Breast epithelium (tissue), 4 donors: ENCODE results near the gene ABCC4. TPM values are rescaled to one million over a fixed set of nuclear protein-coding genes. Genes with fewer than 3 reads are reported as not detected.

Source experiments
- DNase-seq, 2 donors: peaks; one replicate each; pipeline ENCODE4 v3.0.0-alpha.2; 2019; ENCODE audit warnings: low spot score in 2 of 2
- H3K27ac ChIP-seq, 2 donors: fragments of 200-600 bp; sonication (generic) in 1 of 2; one replicate each; pipeline ENCODE4 v1.5.1; 2016 to 2019; ENCODE audit warnings: mild to moderate bottlenecking in 1 of 2
- H3K27me3 ChIP-seq, 2 donors: fragments of 200-600 bp; sonication (generic) in 1 of 2; one replicate each; pipeline versions ENCODE4 v1.5.1 to v1.6.0; 2017 to 2019; ENCODE audit warnings: control low read depth in 1 of 2, mild to moderate bottlenecking in 1 of 2
- H3K36me3 ChIP-seq: fragments of 200-600 bp; one replicate; pipeline ENCODE4 v1.5.1; 2019
- H3K4me1 ChIP-seq, 2 donors: fragments of 200-600 bp; sonication (generic); one replicate each; pipeline ENCODE4 v1.5.1; 2016 to 2019; ENCODE audit warnings: control low read depth in 1 of 2
- H3K4me3 ChIP-seq, 3 donors: fragments of 200-600 bp; sonication (generic); 1 replicate in 2 of 3; 2 replicates in 1 of 3; pipeline ENCODE4 v1.5.1; 2016 to 2019; ENCODE audit warnings: mild to moderate bottlenecking in 3 of 3, moderate library complexity in 2 of 3
- H3K9me3 ChIP-seq, 2 donors: fragments of 200-600 bp; sonication (generic) in 1 of 2; one replicate each; pipeline ENCODE4 v1.5.1; 2016 to 2019; ENCODE audit warnings: control low read depth in 1 of 2
- CTCF ChIP-seq, 3 donors: fragments of 450-650 bp; IDR thresholded peaks; one replicate each; pipeline ENCODE4 v1.5.1; 2016 to 2017; ENCODE audit warnings: antibody characterized with exemption in 3 of 3, mild to moderate bottlenecking in 3 of 3, moderate library complexity in 3 of 3
- POLR2A ChIP-seq: fragments of 450-650 bp; IDR thresholded peaks from one replicate; pipeline ENCODE4 v1.6.1; 2016; ENCODE audit warnings: antibody characterized with exemption, mild to moderate bottlenecking, moderate library complexity
- POLR2AphosphoS5 ChIP-seq, 3 donors: sonication (generic); formaldehyde crosslinking; IDR thresholded peaks; one replicate each; pipeline ENCODE4 v1.6.1; 2017; ENCODE audit warnings: antibody characterized with exemption in 3 of 3
- intact Hi-C: fragments of 100-400 bp; cut with DNase I; formaldehyde crosslinking; loops from one replicate; pipeline ENCODE4 v1.15.1; 2023; ENCODE audit warnings: low total_unique reads
- total RNA-seq, 3 donors: library from RNA; depleted of rRNA; stranded (reverse); fragments of >200 nt; gene quantifications; one replicate each; pipeline ENCODE4 v1.1.0, GENCODE V29; 2016

The ABCC4 gene
- total RNA-seq, 3 donors from 2014 or later, result 4.1 to 6.2 (median 4.5) TPM

- H3K4me1 ChIP-seq, result no peaks in the 10 kb centered on the region
- no peak overlapping the region for H3K27ac ChIP-seq
- peaks cover 0 to 6% of the 10 kb centered on the region in 2 donors for H3K27me3 ChIP-seq
- H3K4me3 ChIP-seq, result no peak overlapping the region
- no peaks in the 10 kb centered on the region for H3K36me3 ChIP-seq
- no peak for DNase-seq
- H3K9me3 ChIP-seq, result no peaks in the 10 kb centered on the region
- intact Hi-C loops, result no loop called here
- TF ChIP-seq POLR2AphosphoS5 (IDR thresholded peaks at IDR 0.05), result no peak
- TF ChIP-seq CTCF (IDR thresholded peaks at IDR 0.05), result no peak
- no peak for TF ChIP-seq POLR2A
These were observed 65.3 kb downstream of the ABCC4 start for GRCh38 chr13:95235974-95236373.

DNA sequence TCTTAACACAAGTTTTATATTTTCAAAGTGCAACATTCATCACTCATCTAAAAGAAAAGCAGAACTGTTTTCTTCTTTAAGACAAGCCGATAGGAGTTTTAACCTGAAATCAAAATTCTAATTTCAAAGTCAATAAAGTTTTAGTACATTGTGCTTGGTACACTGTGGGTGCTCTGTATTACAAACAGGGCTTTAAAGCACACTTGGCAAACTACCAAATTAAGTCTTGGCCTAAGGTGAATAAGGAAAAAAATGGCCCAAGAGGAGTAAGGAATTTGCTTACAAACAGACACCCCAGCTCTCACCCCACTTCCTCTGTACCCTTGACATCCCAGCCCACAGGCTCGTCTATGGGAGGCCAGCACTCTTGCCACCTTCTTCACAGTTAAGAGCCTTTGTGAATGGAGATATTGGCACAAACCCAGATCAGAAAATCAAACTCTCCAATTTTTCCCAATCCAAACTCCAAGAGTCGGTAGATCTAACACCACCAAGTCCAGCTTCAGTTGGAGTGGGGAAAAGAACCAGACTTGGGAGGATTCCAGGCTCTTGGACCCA, 66.0 kb downstream of the ABCC4 start:
- no peak for DNase-seq
- Histone ChIP-seq H3K4me3 (no peak overlapping the region), H3K9me3 (no peaks in the 10 kb centered on the region), H3K36me3 (no peaks in the 10 kb centered on the region), H3K4me1 (no peaks in the 10 kb centered on the region), H3K27me3 (peaks cover 0 to 6% of the 10 kb centered on the region in 2 donors), H3K27ac (no peak overlapping the region)
- intact Hi-C loops, result no loop called here
- no peak for TF ChIP-seq CTCF (IDR thresholded peaks at IDR 0.05)
- no peak for TF ChIP-seq POLR2AphosphoS5 (IDR thresholded peaks at IDR 0.05)
- TF ChIP-seq POLR2A, result no peak

GRCh38 chr13:95234242-95234641, 67.0 kb downstream of the ABCC4 start:
- H3K9me3 ChIP-seq, result no peaks in the 10 kb centered on the region
- peaks cover 0 to 6% of the 10 kb centered on the region in 2 donors for H3K27me3 ChIP-seq
- no peak overlapping the region for H3K4me3 ChIP-seq
- intact Hi-C loops, result no loop called here
- TF ChIP-seq POLR2A (no peak), POLR2AphosphoS5 (IDR thresholded peaks at IDR 0.05) (no peak), CTCF (IDR thresholded peaks at IDR 0.05) (no peak)
- H3K27ac ChIP-seq, result no peak overlapping the region
- DNase-seq, result no peak
- H3K4me1 ChIP-seq, result no peaks in the 10 kb centered on the region
- no peaks in the 10 kb centered on the region for H3K36me3 ChIP-seq

DNA sequence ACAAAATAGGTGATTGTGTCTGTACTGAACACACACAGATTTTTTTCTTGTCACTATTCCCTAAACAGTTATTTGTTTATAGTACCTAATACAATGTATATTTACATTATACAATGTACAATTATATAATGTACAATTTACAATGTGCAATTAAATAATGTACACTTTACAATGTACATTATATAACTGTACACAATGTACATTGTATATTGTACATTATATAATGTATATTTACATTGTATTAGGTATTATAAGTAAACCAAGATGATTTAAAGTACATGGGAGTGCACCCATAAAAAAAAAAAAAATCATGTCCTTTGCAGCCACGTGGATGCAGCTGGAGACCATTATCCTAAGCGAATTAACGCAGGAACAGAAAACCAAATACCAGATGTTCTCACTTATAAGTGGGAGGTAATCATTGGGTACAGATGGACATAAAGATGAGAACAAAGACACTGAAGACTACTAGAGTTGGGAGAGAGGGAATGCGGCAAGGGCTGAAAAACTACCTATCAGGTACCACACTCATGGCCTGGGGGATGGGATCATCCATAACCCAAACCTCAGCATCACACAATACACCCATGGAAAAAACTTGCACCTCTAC, 68.1 kb downstream of the ABCC4 start:
- Histone ChIP-seq H3K27ac (no peak overlapping the region), H3K4me1 (no peaks in the 10 kb centered on the region), H3K27me3 (peaks cover 0 to 6% of the 10 kb centered on the region in 2 donors), H3K9me3 (no peaks in the 10 kb centered on the region), H3K4me3 (no peak overlapping the region), H3K36me3 (no peaks in the 10 kb centered on the region)
- TF ChIP-seq CTCF (IDR thresholded peaks at IDR 0.05) (no peak), POLR2A (no peak), POLR2AphosphoS5 (IDR thresholded peaks at IDR 0.05) (no peak)
- no peak for DNase-seq
- intact Hi-C loops, result no loop called here

DNA sequence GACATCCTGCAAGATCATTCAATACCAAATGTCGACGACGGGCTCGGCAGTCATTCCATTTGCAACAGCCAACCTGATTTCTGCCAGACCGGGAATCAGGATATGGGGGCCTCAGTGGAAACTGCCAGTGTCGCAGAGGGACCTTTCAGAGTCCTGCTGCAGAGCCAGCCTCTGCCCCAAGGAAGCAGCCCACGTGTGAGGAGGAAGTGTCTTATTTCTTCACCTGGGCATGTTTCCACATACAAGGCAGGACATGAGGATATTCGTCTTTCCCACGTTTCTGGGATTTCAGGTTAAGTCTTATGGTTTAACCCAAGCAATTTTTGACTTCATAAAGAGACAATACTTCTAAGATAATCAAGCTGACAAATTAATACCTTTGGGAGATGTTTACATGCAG, 69.9 kb downstream of the ABCC4 start:
- TF ChIP-seq POLR2AphosphoS5 (IDR thresholded peaks at IDR 0.05) (no peak), POLR2A (no peak), CTCF (IDR thresholded peaks at IDR 0.05) (no peak)
- no peak overlapping the region for H3K4me3 ChIP-seq
- no peak for DNase-seq
- H3K4me1 ChIP-seq, result no peaks in the 10 kb centered on the region
- H3K27me3 ChIP-seq, result peaks cover 0 to 1% of the 10 kb centered on the region in 2 donors
- intact Hi-C loops, result no loop called here
- H3K9me3 ChIP-seq, result no peaks in the 10 kb centered on the region
- no peak overlapping the region for H3K27ac ChIP-seq
- no peaks in the 10 kb centered on the region for H3K36me3 ChIP-seq
